Tibial nerve (tissue), 4 donors: ENCODE data around the gene MPI.

Experiments used
- EP300 ChIP-seq, 2 donors: sonication (generic); formaldehyde crosslinking; IDR thresholded peaks; one replicate each; pipeline ENCODE4 v1.6.1; 2017; ENCODE audit warnings: antibody characterized with exemption in 2 of 2, mild to moderate bottlenecking in 1 of 2
- POLR2A ChIP-seq, 2 donors: fragments of 450-650 bp; IDR thresholded peaks; one replicate each; pipeline ENCODE4 v1.6.1; 2017; ENCODE audit warnings: antibody characterized with exemption in 2 of 2, mild to moderate bottlenecking in 2 of 2, moderate library complexity in 2 of 2
- TF ChIP-seq, protein P1 (sequence below), 5 experiments: fragments of 200-600 bp in 3 of 5; fragments of 450-650 bp in 2 of 5; sonication (generic) in 3 of 5; IDR thresholded peaks; one replicate each; pipeline ENCODE4 v1.5.1; 2016 to 2019; ENCODE audit warnings: antibody characterized with exemption in 5 of 5, mild to moderate bottlenecking in 3 of 5, moderate library complexity in 2 of 5

DNA sequence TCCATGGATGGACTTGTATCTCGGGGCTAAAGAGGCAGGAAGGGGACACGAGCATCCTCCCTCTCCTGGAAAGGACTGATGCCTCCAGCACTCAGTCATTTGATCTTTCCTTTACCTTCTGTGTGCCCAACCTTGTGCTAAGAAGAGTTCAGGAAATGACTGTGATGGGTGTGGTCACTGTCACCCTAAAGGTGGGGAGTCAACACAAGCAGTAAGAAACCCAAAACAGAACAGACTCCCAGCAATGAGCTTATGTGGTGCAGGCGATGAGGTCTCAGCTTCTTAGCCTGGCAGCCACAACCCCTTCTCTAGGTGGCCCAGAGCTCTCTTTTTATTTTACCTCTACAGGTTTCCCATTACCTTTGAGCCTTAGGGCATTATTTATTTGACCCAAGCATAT, 3.8 kb downstream of the MPI start:
- TF ChIP-seq, protein P1, sequence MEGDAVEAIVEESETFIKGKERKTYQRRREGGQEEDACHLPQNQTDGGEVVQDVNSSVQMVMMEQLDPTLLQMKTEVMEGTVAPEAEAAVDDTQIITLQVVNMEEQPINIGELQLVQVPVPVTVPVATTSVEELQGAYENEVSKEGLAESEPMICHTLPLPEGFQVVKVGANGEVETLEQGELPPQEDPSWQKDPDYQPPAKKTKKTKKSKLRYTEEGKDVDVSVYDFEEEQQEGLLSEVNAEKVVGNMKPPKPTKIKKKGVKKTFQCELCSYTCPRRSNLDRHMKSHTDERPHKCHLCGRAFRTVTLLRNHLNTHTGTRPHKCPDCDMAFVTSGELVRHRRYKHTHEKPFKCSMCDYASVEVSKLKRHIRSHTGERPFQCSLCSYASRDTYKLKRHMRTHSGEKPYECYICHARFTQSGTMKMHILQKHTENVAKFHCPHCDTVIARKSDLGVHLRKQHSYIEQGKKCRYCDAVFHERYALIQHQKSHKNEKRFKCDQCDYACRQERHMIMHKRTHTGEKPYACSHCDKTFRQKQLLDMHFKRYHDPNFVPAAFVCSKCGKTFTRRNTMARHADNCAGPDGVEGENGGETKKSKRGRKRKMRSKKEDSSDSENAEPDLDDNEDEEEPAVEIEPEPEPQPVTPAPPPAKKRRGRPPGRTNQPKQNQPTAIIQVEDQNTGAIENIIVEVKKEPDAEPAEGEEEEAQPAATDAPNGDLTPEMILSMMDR (IDR thresholded peaks at IDR 0.05) = no peak
- TF ChIP-seq POLR2A (IDR thresholded peaks at IDR 0.05) (no peak), EP300 (IDR thresholded peaks at IDR 0.05) (no peak)
